ENCODE data around the gene SUMO3.

SUMO3 gene

DNA sequence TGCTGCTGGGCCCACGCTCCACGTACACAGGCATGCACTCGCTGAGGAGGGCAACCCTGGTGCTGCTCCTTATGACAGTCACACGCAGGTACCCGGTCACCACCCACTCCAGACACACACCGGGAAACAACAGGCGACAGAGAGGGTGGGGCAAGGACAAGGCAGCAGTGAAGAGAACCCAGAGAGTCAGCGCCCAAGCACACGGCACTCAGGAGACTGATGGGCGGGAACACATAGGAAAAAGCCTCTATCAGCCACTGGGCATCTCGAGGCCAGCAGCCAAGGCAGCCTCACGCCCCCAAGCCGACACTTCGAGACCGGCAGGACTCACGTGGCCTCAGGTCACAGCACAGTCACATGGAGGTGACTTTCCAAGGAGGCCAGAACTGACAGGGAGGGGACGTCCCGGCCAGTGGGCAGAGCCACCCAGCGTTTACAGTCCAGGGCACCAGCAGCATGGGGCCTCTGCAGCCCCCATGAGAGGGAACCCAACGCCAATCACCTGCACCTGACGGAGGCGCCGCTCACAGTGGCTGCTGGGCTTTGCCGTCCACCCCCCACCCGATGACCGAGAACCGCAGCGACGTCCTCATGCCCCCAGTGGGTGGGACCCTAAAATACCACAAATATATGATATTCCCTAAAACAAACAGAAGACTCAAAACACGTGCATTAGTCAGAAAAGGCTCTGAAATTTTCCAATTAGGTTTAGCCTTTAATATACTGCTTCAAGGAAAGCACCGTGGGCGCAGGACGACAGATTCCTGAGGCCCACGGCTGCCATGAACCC lies 35.9 kb upstream of the SUMO3 start:
- TF ChIP-seq, protein P1, sequence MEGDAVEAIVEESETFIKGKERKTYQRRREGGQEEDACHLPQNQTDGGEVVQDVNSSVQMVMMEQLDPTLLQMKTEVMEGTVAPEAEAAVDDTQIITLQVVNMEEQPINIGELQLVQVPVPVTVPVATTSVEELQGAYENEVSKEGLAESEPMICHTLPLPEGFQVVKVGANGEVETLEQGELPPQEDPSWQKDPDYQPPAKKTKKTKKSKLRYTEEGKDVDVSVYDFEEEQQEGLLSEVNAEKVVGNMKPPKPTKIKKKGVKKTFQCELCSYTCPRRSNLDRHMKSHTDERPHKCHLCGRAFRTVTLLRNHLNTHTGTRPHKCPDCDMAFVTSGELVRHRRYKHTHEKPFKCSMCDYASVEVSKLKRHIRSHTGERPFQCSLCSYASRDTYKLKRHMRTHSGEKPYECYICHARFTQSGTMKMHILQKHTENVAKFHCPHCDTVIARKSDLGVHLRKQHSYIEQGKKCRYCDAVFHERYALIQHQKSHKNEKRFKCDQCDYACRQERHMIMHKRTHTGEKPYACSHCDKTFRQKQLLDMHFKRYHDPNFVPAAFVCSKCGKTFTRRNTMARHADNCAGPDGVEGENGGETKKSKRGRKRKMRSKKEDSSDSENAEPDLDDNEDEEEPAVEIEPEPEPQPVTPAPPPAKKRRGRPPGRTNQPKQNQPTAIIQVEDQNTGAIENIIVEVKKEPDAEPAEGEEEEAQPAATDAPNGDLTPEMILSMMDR (IDR thresholded peaks at IDR 0.05; ENCODE audit: insufficient read depth, low read depth, low read length, missing control alignments), result no peak
- no peak for DNase-seq (ENCODE audit: low read depth)

DNA sequence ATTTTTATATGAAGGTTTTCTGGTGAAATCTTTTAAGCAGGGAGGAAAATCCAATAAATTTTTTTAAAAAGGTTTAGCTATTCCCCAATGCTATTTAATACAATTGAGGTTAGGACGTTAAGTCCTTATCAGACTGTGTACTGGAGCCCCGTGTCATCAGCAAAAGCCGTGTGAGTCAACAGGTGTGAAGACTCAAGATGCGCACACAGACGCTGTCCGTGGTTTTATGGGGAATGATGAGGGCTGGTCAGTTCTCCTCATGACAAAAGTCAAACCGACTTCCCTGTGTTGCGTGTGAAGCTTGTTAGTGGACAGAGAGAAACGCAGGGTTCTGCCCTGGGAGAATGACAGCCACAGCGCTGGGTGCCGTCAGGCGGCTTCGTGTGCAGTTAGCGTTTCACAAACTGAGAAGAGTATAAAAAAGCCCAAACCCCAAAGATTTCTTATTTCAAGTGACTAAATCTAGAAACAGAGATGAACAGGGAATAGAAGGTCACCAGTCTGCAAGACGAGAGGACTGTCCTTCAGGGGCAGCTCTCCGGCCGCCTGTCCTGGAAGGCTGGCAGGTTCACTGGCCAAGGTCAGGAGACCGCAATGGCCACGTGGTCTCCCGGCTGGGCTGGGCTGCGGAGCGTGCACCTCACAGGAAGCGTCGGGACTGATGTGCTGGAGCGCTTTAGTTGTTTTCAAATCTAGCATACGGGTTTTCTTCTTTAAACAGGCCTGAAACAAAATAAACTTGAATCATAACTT lies 33.2 kb upstream of the SUMO3 start:
- H3K4me3 ChIP-seq (ENCODE audit: low read depth, low read length), result no peak overlapping the region
- DNase-seq (ENCODE audit: low read depth), result no peak
- TF ChIP-seq, protein P1 (IDR thresholded peaks at IDR 0.05; ENCODE audit: insufficient read depth, low read depth, low read length, missing control alignments), result no peak

More for the DNA sequence above, 35.9 kb upstream of the SUMO3 start:
- no peak overlapping the region for H3K4me3 ChIP-seq (ENCODE audit: low read depth, low read length)

DNA sequence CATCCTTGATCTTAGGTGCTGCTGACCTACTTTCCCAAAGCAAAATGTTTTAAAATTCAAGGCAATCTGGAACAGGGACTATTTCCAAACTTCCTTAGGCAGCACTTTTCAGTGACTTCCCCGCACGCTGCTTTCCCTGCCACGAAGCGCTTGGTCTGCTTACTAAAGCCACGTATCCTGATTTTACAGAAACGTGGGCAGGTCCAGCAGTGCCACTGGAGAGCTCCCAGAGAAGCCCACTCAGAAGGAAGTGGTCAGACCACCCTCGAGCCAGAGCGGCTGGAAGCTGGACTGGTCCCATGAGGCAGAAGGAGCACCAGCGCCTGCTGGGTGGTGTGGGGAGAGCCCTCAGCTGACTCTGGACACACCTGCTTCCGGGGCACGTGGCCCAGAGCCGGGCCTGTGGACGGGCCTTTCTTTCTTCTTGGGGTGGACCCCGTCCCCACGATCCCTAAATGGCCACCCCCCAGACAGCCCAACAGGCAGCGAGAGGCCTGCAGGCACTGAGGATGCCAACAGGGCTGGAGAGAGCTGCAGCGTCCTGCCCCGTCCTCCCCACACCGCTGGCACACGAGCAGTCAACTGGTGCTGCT lies 32.4 kb upstream of the SUMO3 start:
- no peak overlapping the region for H3K4me3 ChIP-seq (ENCODE audit: low read depth, low read length)
- TF ChIP-seq, protein P1 (IDR thresholded peaks at IDR 0.05; ENCODE audit: insufficient read depth, low read depth, low read length, missing control alignments), result no peak
- DNase-seq (ENCODE audit: low read depth), result no peak

DNA sequence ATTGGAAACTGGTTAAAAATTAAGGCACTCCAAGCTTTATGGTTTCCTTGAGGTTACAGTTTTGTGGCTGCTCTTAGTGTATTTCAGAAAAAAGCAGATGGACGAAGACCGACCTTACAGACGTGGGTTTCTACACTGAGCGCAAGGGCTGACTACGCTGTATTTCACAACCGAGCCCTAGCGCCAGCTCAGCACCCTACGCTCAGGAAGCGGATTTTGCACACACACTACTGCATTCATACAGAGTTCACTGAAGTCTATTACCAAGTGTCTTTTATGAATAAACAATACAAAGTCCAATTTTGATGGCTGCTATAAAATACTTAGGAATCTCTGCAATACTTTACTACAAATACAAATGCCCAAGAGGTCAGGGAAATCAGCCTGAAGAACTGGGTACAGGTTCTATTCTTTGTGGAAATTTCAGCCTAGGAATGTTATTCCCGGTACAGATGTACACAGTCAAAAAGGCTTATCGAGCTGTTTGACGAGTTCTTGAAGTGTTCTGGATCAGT lies 31.8 kb upstream of the SUMO3 start:
- no peak for DNase-seq (ENCODE audit: low read depth)
- TF ChIP-seq, protein P1 (IDR thresholded peaks at IDR 0.05; ENCODE audit: insufficient read depth, low read depth, low read length, missing control alignments), result no peak
- no peak overlapping the region for H3K4me3 ChIP-seq (ENCODE audit: low read depth, low read length)

DNA sequence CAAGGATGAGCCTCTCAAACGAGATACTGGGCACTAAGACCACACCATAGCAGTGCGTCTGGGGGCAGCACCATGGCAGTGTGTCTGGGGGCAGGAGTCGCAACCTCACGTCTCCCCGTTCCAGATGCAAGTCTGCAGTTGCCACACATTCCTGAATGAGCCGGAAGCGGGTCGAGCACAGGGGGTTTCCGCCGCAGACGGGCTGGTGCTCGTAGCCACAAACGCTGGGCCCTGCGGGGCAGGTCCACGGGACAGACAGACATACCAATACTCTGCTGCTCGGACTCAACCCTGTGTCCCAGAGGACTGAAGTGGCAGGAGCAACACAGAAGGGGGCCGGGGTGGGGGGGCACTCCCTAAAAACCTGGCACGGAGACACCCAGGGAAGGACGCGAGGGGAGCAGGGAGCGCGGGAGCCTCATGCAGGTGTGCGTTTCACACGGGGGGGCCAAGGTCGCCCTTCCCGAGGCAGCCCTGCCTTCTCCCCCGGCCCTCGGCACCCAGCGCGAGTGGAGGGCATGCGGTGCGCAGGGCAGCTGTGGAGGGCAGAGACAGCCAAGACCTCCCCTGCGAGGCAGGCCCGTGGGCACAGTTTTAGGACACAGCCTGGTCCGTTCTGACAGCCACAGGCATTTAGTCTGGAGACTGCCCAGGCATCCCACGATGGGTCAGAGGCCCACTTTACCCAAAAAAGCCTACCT lies 31.1 kb upstream of the SUMO3 start:
- TF ChIP-seq, protein P1 (IDR thresholded peaks at IDR 0.05; ENCODE audit: insufficient read depth, low read depth, low read length, missing control alignments), result no peak
- no peak overlapping the region for H3K4me3 ChIP-seq (ENCODE audit: low read depth, low read length)
- DNase-seq (ENCODE audit: low read depth), result no peak

DNA sequence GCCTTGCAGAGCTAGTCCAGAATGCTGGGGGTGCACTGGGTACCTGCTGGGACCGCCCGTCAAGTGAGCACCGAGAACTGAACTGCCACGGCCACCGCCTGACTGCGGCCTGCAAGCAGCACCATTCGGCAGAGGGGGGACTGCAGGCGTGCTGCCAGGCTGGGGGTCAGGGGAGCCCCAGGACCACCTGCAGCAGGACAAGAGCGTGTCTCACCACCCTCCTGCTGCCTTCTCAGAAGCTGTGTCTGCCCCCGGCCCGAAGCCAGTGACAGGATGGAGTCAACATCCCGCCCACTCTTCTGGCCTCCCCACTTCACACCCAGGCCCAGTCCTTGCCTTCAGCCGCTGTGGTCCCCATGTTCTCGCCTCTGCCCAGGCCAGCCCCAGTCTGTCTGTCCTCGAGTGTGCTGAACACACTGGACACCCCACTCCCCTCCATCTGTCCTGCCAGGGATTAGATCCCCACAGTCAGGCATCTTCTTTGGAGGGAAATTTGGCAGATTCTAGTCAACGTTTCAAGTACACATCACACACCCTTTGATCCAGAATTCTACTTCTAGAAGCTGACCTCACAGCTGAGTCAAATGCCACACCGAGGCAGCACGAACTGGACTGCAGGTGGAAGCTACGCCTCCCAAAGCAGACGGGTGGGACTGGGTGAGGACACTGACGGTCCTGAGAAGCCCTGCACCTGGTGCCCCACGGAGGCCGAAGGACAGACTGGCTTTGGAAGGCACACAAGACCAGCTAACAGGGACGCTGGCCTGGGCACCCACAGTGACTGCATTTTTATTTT lies 29.6 kb upstream of the SUMO3 start:
- no peak overlapping the region for H3K4me3 ChIP-seq (ENCODE audit: low read depth, low read length)
- no peak for DNase-seq (ENCODE audit: low read depth)
- TF ChIP-seq, protein P1 (IDR thresholded peaks at IDR 0.05; ENCODE audit: insufficient read depth, low read depth, low read length, missing control alignments), result no peak
